ENCODE measurements around the gene ZNF878. TPM values are rescaled to one million over a fixed set of nuclear protein-coding genes. Genes with fewer than 3 reads are reported as not detected.

ZNF878 gene
- total and polyA plus RNA-seq, 2 of the 13 experiments (the other 11 are each of a cell fraction or from before 2014, with no cell fraction given), result 0.46 to 5.2 TPM

GRCh38 chr19:12015753-12016116, 37.0 kb downstream of the ZNF878 start:
- Histone ChIP-seq H3K4me3 (replicated peaks in 1 of 3; ENCODE audit: insufficient read depth in 1 of 3, low read depth in 2 of 3, low read length in 3 of 3) (no peak overlapping the region), H3K27me3 (ENCODE audit: control insufficient read depth in 1 of 2, insufficient read depth in 2 of 2, low read length in 2 of 2) (no peaks in the 10 kb centered on the region), H2AFZ (ENCODE audit: low read length) (no peak overlapping the region), H3K79me2 (ENCODE audit: insufficient read depth, low read length) (no peaks in the 10 kb centered on the region), H3K4me2 (ENCODE audit: low read depth, low read length) (no peak overlapping the region), H4K20me1 (ENCODE audit: insufficient read depth, low read length) (no peaks in the 10 kb centered on the region), H3K27ac (ENCODE audit: extremely low read length, insufficient read depth, low read length) (peak overlapping the region; percentile 45), H3K9me3 (ENCODE audit: low read length) (peaks cover 18% of the 10 kb centered on the region), H3K4me1 (ENCODE audit: insufficient read depth, low read length) (peaks cover 17% of the 10 kb centered on the region), H3K9ac (ENCODE audit: insufficient read depth, low read depth, low read length) (no peak overlapping the region), H3K36me3 (replicated peaks in 1 of 2; ENCODE audit: control insufficient read depth in 1 of 2, insufficient read depth in 2 of 2, low read length in 2 of 2) (peaks cover 4 to 20% of the 10 kb centered on the region in 2 experiments; a peak in 3 of 5 replicates)
- 8% methylated on average over 2 of the region's 2 CpGs for WGBS (ENCODE audit: low lambda C conversion rate)
- in situ Hi-C loops (cut with HindIII; ENCODE audit: extremely low pct_ligation_motif_present, low pct_unique_long_range_greater_than_20kb), result no loop called here
- FAIRE-seq (no peak), DNase-seq (ENCODE audit: low spot score) (peak; percentile 88), ATAC-seq (peak; percentile 35; the same call in 2 of the 3 replicates)
- ChIA-PET POLR2A (no interaction called here), CTCF (ENCODE audit: low intra/inter-chr PET ratio, low total read pairs) (no interaction called here)
- intact Hi-C loops (cut with micrococcal nuclease; ENCODE audit: unreplicated experiment), result no loop called here
- TF ChIP-seq ISL2 (CRISPR knock-in tag; IDR thresholded peaks at IDR 0.05) (peak; percentile 36; the same call in 1 of the 2 replicates), BCL6 (CRISPR knock-in tag; IDR thresholded peaks at IDR 0.05) (peak; percentile 70), EP300 (IDR thresholded peaks at IDR 0.05; ENCODE audit: low read depth in 2 of 2, low read length in 2 of 2) (no peak; a peak in 1 of 4 replicates), EP300 (CRISPR knock-in tag; IDR thresholded peaks at IDR 0.05; ENCODE audit: borderline replicate concordance) (no peak), ARID5B (CRISPR knock-in tag; IDR thresholded peaks at IDR 0.05) (peak; percentile 56), NCOA2 (CRISPR knock-in tag; IDR thresholded peaks at IDR 0.05) (peak; percentile 45), TCF7 (IDR thresholded peaks at IDR 0.05; ENCODE audit: low read depth) (peak; percentile 61), ZNF18 (CRISPR knock-in tag; IDR thresholded peaks at IDR 0.05; ENCODE audit: insufficient replicate concordance) (peak; percentile 64), ZNF777 (CRISPR knock-in tag; IDR thresholded peaks at IDR 0.05) (no peak), SOX13 (IDR thresholded peaks at IDR 0.05) (no peak), SOX13 (CRISPR knock-in tag; conservative IDR thresholded peaks at IDR 0.05 in 1 of 2, IDR thresholded peaks at IDR 0.05 in 1 of 2) (0 out of 4 replicates have a peak, but pooled peaks of 1 of the 2 experiments have one; percentile 21), ZNF75D (CRISPR knock-in tag; IDR thresholded peaks at IDR 0.05; ENCODE audit: borderline replicate concordance) (peak; percentile 97), PAX8 (CRISPR knock-in tag; IDR thresholded peaks at IDR 0.05; ENCODE audit: borderline replicate concordance) (no peak), FOXA1 (IDR thresholded peaks at IDR 0.05) (no peak), FOXA1 (CRISPR knock-in tag; IDR thresholded peaks at IDR 0.05) (0 out of 2 replicates have a peak, but pooled peaks have one; percentile 9)
- BruUV-seq (replicated peaks), result no TSS peak
